ENCODE results near the gene GPR37L1. TPM values are rescaled to one million over a fixed set of nuclear protein-coding genes. Genes with fewer than 3 reads are reported as not detected.
"Not testable (repeated sequence)": the region's sequence is repeated elsewhere in the genome, so short reads cannot be mapped to it uniquely, and the experiment has no call there.

GPR37L1 gene
- total RNA-seq, 2 experiments from 2014 or later, result not detected

GRCh38 chr1:202131956-202132821 is 9.5 kb downstream of the GPR37L1 start:
- peak overlapping the region; percentile 44 for H3K27ac Mint-ChIP-seq
- CTCF ChIA-PET, result interaction anchor here (0.6 to 4.8 kb wide), 5 partner anchors 8 to 787 kb away, joined by 3 to 22 read pairs (median 3); partner anchors contain the start of gene ELF3
- no peak for DNase-seq
- POLR2A ChIA-PET, result interaction anchor here (1.0 kb wide), 1 partner anchor 12 kb away, joined by 3 read pairs; no protein-coding TSS in a partner anchor
- peaks cover 22% of the 10 kb centered on the region for H3K36me3 Mint-ChIP-seq (ENCODE audit: low read depth)
- no peak overlapping the region for H3K4me3 Mint-ChIP-seq
- peaks cover 1% of the 10 kb centered on the region for H3K27me3 Mint-ChIP-seq
- H3K4me1 Mint-ChIP-seq, result peaks cover 4% of the 10 kb centered on the region
- H3K9me3 Mint-ChIP-seq, result no peaks in the 10 kb centered on the region

GRCh38 chr1:202133001-202133400 is 10.3 kb downstream of the GPR37L1 start:
- no peak for DNase-seq
- Mint-ChIP-seq H3K4me3 (no peak overlapping the region), H3K27me3 (no peaks in the 10 kb centered on the region), H3K4me1 (peaks cover 4% of the 10 kb centered on the region), H3K36me3 (ENCODE audit: low read depth) (peaks cover 26% of the 10 kb centered on the region), H3K27ac (no peak overlapping the region), H3K9me3 (no peaks in the 10 kb centered on the region)
- ChIA-PET CTCF (interaction anchor here (0.7 to 4.8 kb wide), 6 partner anchors 9 to 237 kb away, joined by 3 to 22 read pairs (median 8); partner anchors contain the start of gene ARL8A), POLR2A (interaction anchor here (1.0 kb wide), 1 partner anchor 11 kb away, joined by 3 read pairs; no protein-coding TSS in a partner anchor)

GRCh38 chr1:202133496-202133895 is 10.8 kb downstream of the GPR37L1 start:
- Mint-ChIP-seq H3K4me1 (peaks cover 4% of the 10 kb centered on the region), H3K9me3 (no peaks in the 10 kb centered on the region), H3K27me3 (no peaks in the 10 kb centered on the region), H3K27ac (no peak overlapping the region), H3K36me3 (ENCODE audit: low read depth) (peaks cover 29% of the 10 kb centered on the region), H3K4me3 (no peak overlapping the region)
- CTCF ChIA-PET, result interaction anchor here (1.8 to 4.8 kb wide), 4 partner anchors 10 to 238 kb away, joined by 6 to 22 read pairs (median 15); partner anchors contain the start of gene ARL8A
- DNase-seq, result no peak
- POLR2A ChIA-PET, result no interaction called here

- Mint-ChIP-seq H3K4me1 (peaks cover 5% of the 10 kb centered on the region), H3K9me3 (no peaks in the 10 kb centered on the region), H3K27ac (no peak overlapping the region), H3K4me3 (no peak overlapping the region), H3K27me3 (no peaks in the 10 kb centered on the region), H3K36me3 (ENCODE audit: low read depth) (peaks cover 29% of the 10 kb centered on the region)
- DNase-seq, result no peak
- CTCF ChIA-PET, result interaction anchor here (1.1 to 4.8 kb wide), 10 partner anchors 9 to 238 kb away, joined by 3 to 22 read pairs (median 7); partner anchors contain the start of genes ARL8A and ELF3
- POLR2A ChIA-PET, result interaction anchor here (1.6 to 2.4 kb wide), 2 partner anchors 10 to 26 kb away, joined by 4 to 10 read pairs; partner anchors contain the start of genes ARL8A and PTPN7
These were observed 11.3 kb downstream of the GPR37L1 start for GRCh38 chr1:202133989-202134388.

- no peak for DNase-seq
These were observed 12.0 kb downstream of the GPR37L1 start for GRCh38 chr1:202134645-202135172.

GRCh38 chr1:202135221-202135721 is 12.6 kb downstream of the GPR37L1 start:
- no peaks in the 10 kb centered on the region for H3K27me3 Mint-ChIP-seq

More at GRCh38 chr1:202134645-202135172, 12.0 kb downstream of the GPR37L1 start:
- no peak overlapping the region for H3K4me3 Mint-ChIP-seq
- no peak overlapping the region for H3K27ac Mint-ChIP-seq
- CTCF ChIA-PET, result interaction anchor here (1.1 to 4.8 kb wide), 15 partner anchors 9 to 239 kb away, joined by 3 to 22 read pairs (median 6); partner anchors contain the start of genes ARL8A, ELF3 and GPR37L1
- peaks cover 29% of the 10 kb centered on the region for H3K36me3 Mint-ChIP-seq (ENCODE audit: low read depth)
- H3K9me3 Mint-ChIP-seq, result no peaks in the 10 kb centered on the region
- peaks cover 7% of the 10 kb centered on the region for H3K4me1 Mint-ChIP-seq
- no peaks in the 10 kb centered on the region for H3K27me3 Mint-ChIP-seq
- POLR2A ChIA-PET, result interaction anchor here (1.3 to 2.4 kb wide), 4 partner anchors 9 to 26 kb away, joined by 3 to 10 read pairs (median 5); partner anchors contain the start of genes ARL8A and PTPN7

GRCh38 chr1:202140833-202141232 is 18.1 kb downstream of the GPR37L1 start:
- Mint-ChIP-seq H3K4me1 (peaks cover 34% of the 10 kb centered on the region), H3K36me3 (ENCODE audit: low read depth) (peaks cover 19% of the 10 kb centered on the region), H3K27me3 (no peaks in the 10 kb centered on the region), H3K27ac (no peak overlapping the region), H3K9me3 (no peaks in the 10 kb centered on the region), H3K4me3 (no peak overlapping the region)
- POLR2A ChIA-PET, result no interaction called here
- CTCF ChIA-PET, result interaction anchor here (1.4 kb wide), 1 partner anchor 14 kb away, joined by 6 read pairs; no protein-coding TSS in a partner anchor
- no peak for DNase-seq

More at GRCh38 chr1:202135221-202135721, 12.6 kb downstream of the GPR37L1 start:
- Mint-ChIP-seq H3K9me3 (no peaks in the 10 kb centered on the region), H3K4me1 (peaks cover 7% of the 10 kb centered on the region), H3K4me3 (no peak overlapping the region), H3K27ac (no peak overlapping the region), H3K36me3 (ENCODE audit: low read depth) (peaks cover 29% of the 10 kb centered on the region)
- DNase-seq, result peak; percentile 61
- ChIA-PET POLR2A (interaction anchor here (0.8 to 2.4 kb wide), 6 partner anchors 9 to 248 kb away, joined by 3 to 10 read pairs (median 4); partner anchors contain the start of genes ARL8A and PTPN7), CTCF (interaction anchor here (0.6 to 4.8 kb wide), 22 partner anchors 8 to 240 kb away, joined by 3 to 22 read pairs (median 5); partner anchors contain the start of genes ARL8A, ELF3 and GPR37L1)

- H3K9me3 Mint-ChIP-seq, H3K27ac Mint-ChIP-seq, DNase-seq, H3K4me3 Mint-ChIP-seq, H3K27me3 Mint-ChIP-seq: not testable (repeated sequence)
- ChIA-PET CTCF (interaction anchor here (1.4 kb wide), 1 partner anchor 19 kb away, joined by 5 read pairs; the partner anchor contains the start of gene PTPN7), POLR2A (interaction anchor here (7.0 to 9.2 kb wide), 2 partner anchors 14 to 21 kb away, joined by 68 to 174 read pairs; partner anchors contain the start of gene PTPN7)
- H3K4me1 Mint-ChIP-seq, result peaks cover 39% of the 10 kb centered on the region
- peaks cover 18% of the 10 kb centered on the region for H3K36me3 Mint-ChIP-seq (ENCODE audit: low read depth)
These were observed 18.8 kb downstream of the GPR37L1 start for GRCh38 chr1:202141468-202141867.

GRCh38 chr1:202143011-202143767 is 20.5 kb downstream of the GPR37L1 start:
- H3K4me1 Mint-ChIP-seq, result peaks cover 43% of the 10 kb centered on the region
- H3K4me3 Mint-ChIP-seq, result peak overlapping the region; percentile 84
- peak overlapping the region; percentile 87 for H3K27ac Mint-ChIP-seq
- H3K36me3 Mint-ChIP-seq (ENCODE audit: low read depth), result peaks cover 17% of the 10 kb centered on the region
- ChIA-PET CTCF (interaction anchor here (0.5 to 2.9 kb wide), 9 partner anchors 9 to 247 kb away, joined by 3 to 22 read pairs (median 4); partner anchors contain the start of gene PTPN7), POLR2A (interaction anchor here (0.6 to 9.2 kb wide), 8 partner anchors 8 to 1417 kb away, joined by 3 to 174 read pairs (median 4); partner anchors contain the start of genes PTPN7 and TIMM17A)
- no peaks in the 10 kb centered on the region for H3K9me3 Mint-ChIP-seq
- no peaks in the 10 kb centered on the region for H3K27me3 Mint-ChIP-seq
- peak; percentile 39 for DNase-seq

- Mint-ChIP-seq H3K4me3 (peak overlapping the region; percentile 84), H3K9me3 (no peaks in the 10 kb centered on the region), H3K36me3 (ENCODE audit: low read depth) (peaks cover 20% of the 10 kb centered on the region), H3K27me3 (no peaks in the 10 kb centered on the region), H3K27ac (peak overlapping the region; percentile 87), H3K4me1 (peaks cover 42% of the 10 kb centered on the region)
- peak; percentile 42 for DNase-seq
- CTCF ChIA-PET, result interaction anchor here (1.3 to 2.9 kb wide), 4 partner anchors 9 to 160 kb away, joined by 3 to 22 read pairs (median 11); partner anchors contain the start of gene PTPN7
- POLR2A ChIA-PET, result interaction anchor here (1.3 to 9.2 kb wide), 5 partner anchors 9 to 18 kb away, joined by 3 to 174 read pairs (median 10); partner anchors contain the start of gene PTPN7
These were observed 21.2 kb downstream of the GPR37L1 start for GRCh38 chr1:202143768-202144401.

All from activated CD4-positive, alpha-beta memory T cell treated with anti-CD3 and anti-CD28 coated beads, Interleukin-2, amount 10 ng/mL, durations not matched to agents 7 days and 5 days (primary cell).